ENCODE data around the gene MGAT3.

DNA sequence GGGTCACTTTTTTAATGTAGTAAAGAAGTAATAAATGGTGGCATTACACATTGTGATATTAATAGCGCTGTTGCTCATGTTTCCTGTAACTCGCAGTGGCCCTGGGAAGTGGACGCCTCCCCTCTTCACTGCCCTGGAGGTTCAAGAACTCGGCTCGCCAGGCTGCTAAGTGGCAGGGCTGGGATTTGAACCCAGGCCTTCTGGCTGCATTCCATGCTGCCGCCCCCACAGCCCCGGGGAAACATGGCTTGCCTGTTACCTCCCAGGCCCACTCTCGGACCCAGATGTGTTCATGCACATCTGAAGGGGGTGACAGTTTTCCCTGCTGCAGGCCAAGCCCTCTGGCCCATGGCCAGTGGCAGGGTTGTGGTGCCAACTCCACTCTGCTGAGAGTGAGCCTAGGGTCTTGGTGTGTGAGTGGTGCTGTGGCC, 25.0 kb upstream of the MGAT3 start:
- TF ChIP-seq, protein P1, sequence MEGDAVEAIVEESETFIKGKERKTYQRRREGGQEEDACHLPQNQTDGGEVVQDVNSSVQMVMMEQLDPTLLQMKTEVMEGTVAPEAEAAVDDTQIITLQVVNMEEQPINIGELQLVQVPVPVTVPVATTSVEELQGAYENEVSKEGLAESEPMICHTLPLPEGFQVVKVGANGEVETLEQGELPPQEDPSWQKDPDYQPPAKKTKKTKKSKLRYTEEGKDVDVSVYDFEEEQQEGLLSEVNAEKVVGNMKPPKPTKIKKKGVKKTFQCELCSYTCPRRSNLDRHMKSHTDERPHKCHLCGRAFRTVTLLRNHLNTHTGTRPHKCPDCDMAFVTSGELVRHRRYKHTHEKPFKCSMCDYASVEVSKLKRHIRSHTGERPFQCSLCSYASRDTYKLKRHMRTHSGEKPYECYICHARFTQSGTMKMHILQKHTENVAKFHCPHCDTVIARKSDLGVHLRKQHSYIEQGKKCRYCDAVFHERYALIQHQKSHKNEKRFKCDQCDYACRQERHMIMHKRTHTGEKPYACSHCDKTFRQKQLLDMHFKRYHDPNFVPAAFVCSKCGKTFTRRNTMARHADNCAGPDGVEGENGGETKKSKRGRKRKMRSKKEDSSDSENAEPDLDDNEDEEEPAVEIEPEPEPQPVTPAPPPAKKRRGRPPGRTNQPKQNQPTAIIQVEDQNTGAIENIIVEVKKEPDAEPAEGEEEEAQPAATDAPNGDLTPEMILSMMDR (IDR thresholded peaks at IDR 0.05): no peak
- TF ChIP-seq POLR2AphosphoS5 (IDR thresholded peaks at IDR 0.05): peak; percentile 35 to 56
- TF ChIP-seq POLR2A (IDR thresholded peaks at IDR 0.05; ENCODE audit: low read depth): no peak
